Central memory CD4-positive, alpha-beta T cell (primary cell): ENCODE measurements around the gene DACT1.
"Not testable (repeated sequence)": the region's sequence is repeated elsewhere in the genome, so short reads cannot be mapped to it uniquely, and the experiment has no call there.

ENCODE experiments used
- DNase-seq: peaks from one replicate; pipeline ENCODE4 v3.0.0; 2022
- total RNA-seq, 3 experiments: gene quantifications; one replicate each; lab custom pipeline; 2026; lab: John Stamatoyannopoulos, UW

Gene DACT1, protein sequence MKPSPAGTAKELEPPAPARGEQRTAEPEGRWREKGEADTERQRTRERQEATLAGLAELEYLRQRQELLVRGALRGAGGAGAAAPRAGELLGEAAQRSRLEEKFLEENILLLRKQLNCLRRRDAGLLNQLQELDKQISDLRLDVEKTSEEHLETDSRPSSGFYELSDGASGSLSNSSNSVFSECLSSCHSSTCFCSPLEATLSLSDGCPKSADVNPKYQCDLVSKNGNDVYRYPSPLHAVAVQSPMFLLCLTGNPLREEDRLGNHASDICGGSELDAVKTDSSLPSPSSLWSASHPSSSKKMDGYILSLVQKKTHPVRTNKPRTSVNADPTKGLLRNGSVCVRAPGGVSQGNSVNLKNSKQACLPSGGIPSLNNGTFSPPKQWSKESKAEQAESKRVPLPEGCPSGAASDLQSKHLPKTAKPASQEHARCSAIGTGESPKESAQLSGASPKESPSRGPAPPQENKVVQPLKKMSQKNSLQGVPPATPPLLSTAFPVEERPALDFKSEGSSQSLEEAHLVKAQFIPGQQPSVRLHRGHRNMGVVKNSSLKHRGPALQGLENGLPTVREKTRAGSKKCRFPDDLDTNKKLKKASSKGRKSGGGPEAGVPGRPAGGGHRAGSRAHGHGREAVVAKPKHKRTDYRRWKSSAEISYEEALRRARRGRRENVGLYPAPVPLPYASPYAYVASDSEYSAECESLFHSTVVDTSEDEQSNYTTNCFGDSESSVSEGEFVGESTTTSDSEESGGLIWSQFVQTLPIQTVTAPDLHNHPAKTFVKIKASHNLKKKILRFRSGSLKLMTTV
- total RNA-seq, result 1.4 to 17.9 (median 7.5) reads per million in 3 experiments

GRCh38 chr14:58637391-58638230 is at the start of gene DACT1:
Gene DACT1, plus strand, starts transcription at chr14:58637962. Its CDS starts 241 bp downstream, at chr14:58638203.
- DNase-seq, result peak; percentile 31

GRCh38 chr14:58588321-58588720 is 49.4 kb upstream of the DACT1 start:
- not testable (repeated sequence) for DNase-seq

GRCh38 chr14:58593977-58594376 is 43.8 kb upstream of the DACT1 start:
- DNase-seq, result no peak

DNA sequence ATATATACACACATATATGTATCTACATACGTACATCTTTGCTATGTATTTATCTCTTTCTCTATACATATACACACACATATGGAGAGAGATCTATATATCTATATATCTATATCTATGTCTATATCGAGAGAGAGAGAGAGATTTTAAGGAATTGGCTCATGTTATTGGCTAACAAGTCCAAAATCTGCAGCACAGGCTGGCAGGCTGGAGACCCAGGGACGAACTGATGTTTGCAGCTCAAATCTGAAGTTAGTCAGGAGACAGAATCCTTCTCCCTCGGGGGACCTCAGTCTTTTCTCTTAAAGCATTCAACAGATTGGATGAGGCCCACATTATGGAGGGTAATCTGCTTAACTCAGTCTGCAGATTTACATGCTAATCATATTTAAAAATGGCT is 40.7 kb upstream of the DACT1 start:
- no peak for DNase-seq

GRCh38 chr14:58598028-58598803 is 39.5 kb upstream of the DACT1 start:
- peak; percentile 40 for DNase-seq

- DNase-seq, result no peak
Observed at GRCh38 chr14:58598804-58599525, 38.8 kb upstream of the DACT1 start.

GRCh38 chr14:58599707-58600106 is 38.1 kb upstream of the DACT1 start:
- no peak for DNase-seq

DNA sequence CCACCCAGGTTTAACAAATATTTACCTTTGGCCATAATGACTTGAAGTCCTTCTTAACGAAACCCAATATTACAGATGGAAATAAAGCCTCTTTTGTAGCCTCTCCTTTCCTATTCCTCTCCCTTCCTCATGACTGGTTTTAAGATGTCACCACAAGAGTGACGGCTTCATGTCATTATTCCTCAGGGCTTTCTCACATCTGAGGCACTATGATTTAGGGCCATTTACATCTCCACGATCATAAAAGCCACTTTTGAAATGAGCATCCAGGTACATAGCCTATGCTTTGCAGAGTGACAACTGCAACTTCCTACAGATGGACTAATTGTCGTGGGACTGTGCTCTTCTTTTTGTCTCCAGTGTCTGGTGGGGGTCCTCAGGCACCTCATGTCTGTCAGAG is 32.3 kb upstream of the DACT1 start:
- no peak for DNase-seq

GRCh38 chr14:58607131-58607951 is 30.4 kb upstream of the DACT1 start:
- no peak for DNase-seq

DNA sequence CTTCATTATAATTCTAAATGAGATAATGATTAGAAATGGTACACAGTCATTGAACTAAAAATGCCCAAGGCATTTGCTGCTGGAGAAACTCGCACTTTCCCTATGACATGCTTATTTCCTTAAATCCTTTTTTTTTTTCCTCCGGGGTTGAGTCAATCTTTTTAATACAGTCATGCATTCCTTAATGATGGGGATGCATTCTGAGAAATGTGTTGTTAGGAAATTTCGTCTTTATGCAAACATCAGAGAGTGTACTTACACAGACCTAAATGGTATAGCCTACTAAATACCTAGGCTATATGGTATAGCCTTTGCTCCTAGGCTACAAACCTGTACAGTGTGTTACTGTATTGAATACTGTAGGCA is 29.8 kb upstream of the DACT1 start:
- no peak for DNase-seq

GRCh38 chr14:58617619-58618018 is 20.1 kb upstream of the DACT1 start:
- DNase-seq, result no peak

- no peak for DNase-seq
Observed at GRCh38 chr14:58620011-58620410, 17.8 kb upstream of the DACT1 start.

DNA sequence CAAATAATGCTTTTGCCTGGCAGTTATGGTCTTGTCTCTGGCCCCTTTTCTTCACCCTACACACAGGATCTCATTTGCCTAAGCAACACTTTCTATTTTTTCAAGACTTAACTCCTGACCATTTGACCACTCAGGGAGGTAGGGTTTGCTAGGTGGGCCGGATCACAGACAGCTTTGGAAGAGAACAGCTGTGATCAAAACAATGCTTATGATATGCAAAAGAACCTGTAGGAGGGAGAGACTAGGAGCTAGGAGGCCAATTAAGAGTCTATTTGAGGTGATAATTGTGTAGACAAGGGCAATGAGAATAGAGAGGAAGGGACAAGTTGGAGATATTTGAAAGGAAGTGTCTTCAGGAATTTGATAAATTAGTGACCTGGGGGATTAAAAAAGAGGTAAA is 12.3 kb upstream of the DACT1 start:
- no peak for DNase-seq

GRCh38 chr14:58626431-58626831 is 11.3 kb upstream of the DACT1 start:
- no peak for DNase-seq

GRCh38 chr14:58628406-58628805 is 9.4 kb upstream of the DACT1 start:
- no peak for DNase-seq

GRCh38 chr14:58629281-58629680 is 8.5 kb upstream of the DACT1 start:
- DNase-seq, result no peak

DNA sequence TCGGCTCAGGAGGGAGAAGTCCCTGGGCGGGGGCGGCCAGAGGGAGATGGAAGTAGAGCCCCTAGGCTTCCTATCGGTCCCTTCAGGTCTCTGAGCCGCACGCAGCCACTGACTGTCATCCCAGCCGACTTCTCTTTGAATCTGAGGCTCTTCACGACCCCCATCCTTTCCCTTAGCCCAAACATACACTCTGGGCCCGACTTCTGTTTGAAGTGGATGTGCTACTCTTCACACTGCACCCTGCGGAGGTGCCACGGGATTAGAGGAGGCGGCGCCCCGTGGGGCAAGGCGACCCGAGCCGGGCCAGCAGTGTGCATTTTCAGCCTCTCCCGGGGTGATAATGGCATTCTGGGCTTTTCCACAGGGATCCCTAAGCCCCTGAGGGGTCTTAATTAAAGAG is 6.0 kb upstream of the DACT1 start:
- DNase-seq, result no peak

DNA sequence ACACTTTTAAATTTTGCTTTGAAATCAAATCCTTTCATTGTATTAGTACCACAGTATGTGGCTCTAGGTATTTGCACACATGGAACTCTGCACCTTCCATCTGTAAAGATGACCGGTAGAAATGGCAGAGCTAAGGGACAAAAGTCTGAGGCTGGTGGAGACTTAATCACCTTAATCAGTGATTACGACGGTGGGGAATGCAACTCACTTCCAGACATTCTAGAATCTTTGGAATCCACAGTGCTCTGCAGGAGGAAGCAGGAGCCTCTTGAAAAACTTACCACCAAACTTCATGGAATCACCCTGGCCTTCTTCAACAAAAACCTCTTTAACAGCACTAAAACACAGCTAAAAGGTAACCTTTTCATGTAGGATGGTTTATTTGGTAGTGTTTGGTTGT is 3.9 kb upstream of the DACT1 start:
- no peak for DNase-seq

- no peak for DNase-seq
Observed at GRCh38 chr14:58634406-58635090, 3.2 kb upstream of the DACT1 start.
